GM12892 (cell line): ENCODE data around the gene BCL2L2.

ENCODE experiments used
- POLR2A ChIP-seq: IDR thresholded peaks from 2 replicates; pipeline ENCODE4 v1.6.1; 2011; ENCODE audit warnings: low read depth, low read length, control low read depth
- POLR2AphosphoS5 ChIP-seq: IDR thresholded peaks from 2 replicates; pipeline ENCODE4 v1.6.1; 2011; ENCODE audit warnings: low read depth, low read length, control low read depth
- TAF1 ChIP-seq: IDR thresholded peaks from 2 replicates; pipeline ENCODE4 v1.6.1; 2011; ENCODE audit warnings: low read depth, mild to moderate bottlenecking, control low read depth, low read length, borderline replicate concordance

- TF ChIP-seq POLR2A (no peak), TAF1 (no peak), POLR2AphosphoS5 (no peak)
Measured at GRCh38 chr14:23345987-23346692, 39.5 kb downstream of the BCL2L2 start.
